HCT116 (cell line): ENCODE data around the gene LCN15. TPM values are rescaled to one million over a fixed set of nuclear protein-coding genes. Genes with fewer than 3 reads are reported as not detected.

Source experiments
- ATAC-seq: fragments of 200-7000 bp; cut with Tn5 transposase; 2 replicates; pipeline ENCODE4 v1.9.1; 2020; ENCODE audit warnings: mild to moderate bottlenecking, moderate library complexity
- BruUV-seq: library from RNA; stranded (reverse); fragments of 400-500 nt; replicated peaks from 2 replicates; lab custom pipeline; 2021; lab: Mats Ljungman, UMichigan
- CTCF ChIA-PET: fragments of 300-600 bp; sonication (Branson Sonifier 250); formaldehyde crosslinking; loops from one replicate; lab custom pipeline; 2021; ENCODE audit warnings: antibody characterized with exemption; lab: Charles Lee
- POLR2A ChIA-PET: fragments of 300-600, 350-600 bp; sonication (Branson Sonifier 250); formaldehyde crosslinking; loops from one replicate; lab custom pipeline; 2021; ENCODE audit warnings: antibody characterized with exemption; lab: Charles Lee
- RAD21 ChIA-PET, 2 experiments: fragments of 300-600 bp; sonication (Branson Sonifier 250); formaldehyde crosslinking; loops; one replicate each; lab custom pipeline; 2023; ENCODE audit warnings: low total read pairs in 2 of 2; ENCODE audit not compliant: uncharacterized antibody in 2 of 2, unreplicated experiment in 2 of 2, low non-redundant PET in 1 of 2; lab: Charles Lee
- DNase-seq: peaks from one replicate; pipeline ENCODE4 v3.0.0-alpha.2; 2010; ENCODE audit warnings: low read depth, low spot score
- H2AFZ ChIP-seq: fragments of 200-600 bp; shearing (Covaris generic), sonication (generic); 2 replicates; pipeline ENCODE4 v1.6.1; 2017; ENCODE audit warnings: low read depth, mixed run types, mixed read lengths, antibody characterized with exemption, low read length; ENCODE audit not compliant: poor library complexity, severe bottlenecking
- H3K27ac ChIP-seq: 2 replicates; pipeline ENCODE4 v1.5.1; 2012; ENCODE audit warnings: low read depth, low read length
- H3K27me3 ChIP-seq: fragments of 200-600 bp; sonication (generic); 2 replicates; pipeline ENCODE4 v1.6.1; 2016; ENCODE audit warnings: mixed run types, low read length, mixed read lengths; ENCODE audit not compliant: insufficient read depth
- H3K36me3 ChIP-seq, 2 experiments: fragments of 200-500 bp in 1 of 2; fragments of 200-600 bp in 1 of 2; sonication (Bioruptor generic) in 1 of 2; sonication (generic) in 1 of 2; 2 replicates each; pipeline versions ENCODE4 v1.5.1 to v1.6.1; 2014 to 2016; ENCODE audit warnings: low read length in 2 of 2, inconsistent platforms in 1 of 2, mixed read lengths in 1 of 2, mixed run types in 1 of 2; ENCODE audit not compliant: insufficient read depth in 2 of 2, control insufficient read depth in 1 of 2
- H3K4me1 ChIP-seq, 2 experiments: fragments of 200-600 bp in 1 of 2; sonication (generic) in 1 of 2; 2 replicates each; pipeline versions ENCODE4 v1.5.1 to v1.6.1; 2012 to 2017; ENCODE audit warnings: low read length in 2 of 2, inconsistent platforms in 1 of 2, mild to moderate bottlenecking in 1 of 2, mixed read lengths in 1 of 2, mixed run types in 1 of 2, moderate library complexity in 1 of 2; ENCODE audit not compliant: insufficient read depth in 2 of 2, control insufficient read depth in 1 of 2
- H3K4me2 ChIP-seq: fragments of 200-600 bp; sonication (generic); 2 replicates; pipeline ENCODE4 v1.6.1; 2017; ENCODE audit warnings: mixed run types, low read length, mixed read lengths
- H3K4me3 ChIP-seq, 2 experiments: fragments of 200-600 bp in 1 of 2; sonication (generic) in 1 of 2; replicated peaks in 1 of 2; 2 replicates each; pipeline ENCODE4 v1.5.1; 2011 to 2016; ENCODE audit warnings: low read length in 2 of 2, control low read depth in 1 of 2, low read depth in 1 of 2, mild to moderate bottlenecking in 1 of 2, mixed read lengths in 1 of 2, mixed run types in 1 of 2
- H3K79me2 ChIP-seq: fragments of 200-600 bp; sonication (generic); 2 replicates; pipeline ENCODE4 v1.6.1; 2017; ENCODE audit warnings: mild to moderate bottlenecking, mixed run types, low read length, moderate library complexity, mixed read lengths; ENCODE audit not compliant: insufficient read depth
- H3K9ac ChIP-seq: fragments of 200-600 bp; sonication (generic); 2 replicates; pipeline ENCODE4 v1.6.1; 2016; ENCODE audit warnings: low read length, mixed read lengths
- H3K9me2 ChIP-seq: fragments of 200-600 bp; sonication (generic), shearing (Covaris generic); 2 replicates; pipeline ENCODE4 v1.6.1; 2017; ENCODE audit warnings: mixed run types, mild to moderate bottlenecking, moderate library complexity; ENCODE audit not compliant: insufficient read depth
- H3K9me3 ChIP-seq, 2 experiments: fragments of 200-500 bp in 1 of 2; fragments of 200-600 bp in 1 of 2; sonication (Bioruptor generic) in 1 of 2; sonication (generic) in 1 of 2; 2 replicates each; pipeline ENCODE4 v1.6.1; 2014 to 2017; ENCODE audit warnings: low read length in 2 of 2, mixed read lengths in 2 of 2, inconsistent platforms in 1 of 2, low read depth in 1 of 2, mild to moderate bottlenecking in 1 of 2, mixed run types in 1 of 2, moderate library complexity in 1 of 2; ENCODE audit not compliant: control insufficient read depth in 1 of 2, insufficient read depth in 1 of 2
- H4K20me1 ChIP-seq: fragments of 200-600 bp; sonication (generic), shearing (Covaris generic); 2 replicates; pipeline ENCODE4 v1.6.1; 2017; ENCODE audit warnings: mixed run types, mild to moderate bottlenecking, moderate library complexity; ENCODE audit not compliant: insufficient read depth
- CBX3 ChIP-seq: IDR thresholded peaks from 2 replicates; pipeline ENCODE4 v1.6.1; 2012; ENCODE audit warnings: low read depth
- CEBPB ChIP-seq: IDR thresholded peaks from 2 replicates; pipeline ENCODE4 v1.6.1; 2012; ENCODE audit warnings: low read depth
- EGR1 ChIP-seq: IDR thresholded peaks from 2 replicates; pipeline ENCODE4 v1.6.1; 2012; ENCODE audit warnings: low read depth
- ELF1 ChIP-seq: IDR thresholded peaks from 2 replicates; pipeline ENCODE4 v1.6.1; 2012; ENCODE audit warnings: low read depth, borderline replicate concordance
- EZH2phosphoT487 ChIP-seq: fragments of 200-600 bp; IDR thresholded peaks from 2 replicates; pipeline ENCODE4 v1.6.1; 2018; ENCODE audit warnings: antibody characterized with exemption, borderline replicate concordance
- FOSL1 ChIP-seq: IDR thresholded peaks from 2 replicates; pipeline ENCODE4 v1.6.1; 2012; ENCODE audit warnings: low read depth
- JUND ChIP-seq: IDR thresholded peaks from 2 replicates; pipeline ENCODE4 v1.6.1; 2012
- POLR2A ChIP-seq: IDR thresholded peaks from 2 replicates; pipeline ENCODE4 v1.7.0; 2011; ENCODE audit warnings: borderline replicate concordance; ENCODE audit not compliant: insufficient read depth, insufficient read length; ENCODE audit errors: extremely low read depth
- RAD21 ChIP-seq: IDR thresholded peaks from 2 replicates; pipeline ENCODE4 v1.6.1; 2012; ENCODE audit warnings: low read depth, mild to moderate bottlenecking
- SIN3A ChIP-seq: IDR thresholded peaks from 2 replicates; pipeline ENCODE4 v1.6.1; 2012; ENCODE audit warnings: low read depth
- SP1 ChIP-seq: IDR thresholded peaks from 2 replicates; pipeline ENCODE4 v1.6.1; 2012; ENCODE audit warnings: low read depth
- SRF ChIP-seq: IDR thresholded peaks from 2 replicates; pipeline ENCODE4 v1.6.1; 2012; ENCODE audit warnings: low read depth
- YY1 ChIP-seq: IDR thresholded peaks from 2 replicates; pipeline ENCODE4 v1.6.1; 2011; ENCODE audit warnings: low read length, low read depth, moderate library complexity, mild to moderate bottlenecking; ENCODE audit not compliant: insufficient replicate concordance; ENCODE audit errors: extremely low read depth
- ZBTB33 ChIP-seq: IDR thresholded peaks from 2 replicates; pipeline ENCODE4 v1.6.1; 2011; ENCODE audit warnings: mild to moderate bottlenecking, low read length, moderate library complexity; ENCODE audit not compliant: insufficient replicate concordance; ENCODE audit errors: extremely low read depth
- ZFX ChIP-seq: fragments of 450-650 bp; IDR thresholded peaks from 2 replicates; pipeline ENCODE4 v1.6.1; 2017
- ZNF274 ChIP-seq: fragments of 200-500 bp; sonication (Bioruptor generic); IDR thresholded peaks from 2 replicates; pipeline ENCODE4 v1.6.1; 2014; ENCODE audit warnings: mild to moderate bottlenecking, low read depth, low read length, inconsistent platforms
- intact Hi-C: fragments of 100-400 bp; cut with micrococcal nuclease; formaldehyde crosslinking; loops from 2 replicates; pipeline ENCODE4 v1.10.0; 2022
- total RNA-seq: library from RNA; stranded (reverse); gene quantifications from one replicate; pipeline ENCODE4 v1.2.1, GENCODE V29; 2021; ENCODE audit not compliant: unreplicated experiment

LCN15 gene
- total RNA-seq, 1 experiment from 2014 or later = 0.76 TPM

- Histone ChIP-seq H3K9me3 (no peaks in the 10 kb centered on the region), H3K4me1 (peaks cover 4 to 12% of the 10 kb centered on the region in 2 experiments), H3K4me2 (no peak overlapping the region), H3K9me2 (no peaks in the 10 kb centered on the region), H4K20me1 (no peaks in the 10 kb centered on the region), H3K36me3 (no peaks in the 10 kb centered on the region), H3K79me2 (peaks cover 14% of the 10 kb centered on the region; the same call in 1 of the 2 replicates), H3K27ac (no peak overlapping the region), H3K9ac (no peak overlapping the region), H2AFZ (no peak overlapping the region), H3K27me3 (no peaks in the 10 kb centered on the region), H3K4me3 (no peak overlapping the region)
- ChIA-PET POLR2A (no interaction called here), RAD21 (no interaction called here), CTCF (no interaction called here)
- intact Hi-C loops = no loop called here
- TF ChIP-seq ZNF274 (no peak), CBX3 (no peak), RAD21 (no peak), FOSL1 (no peak), EGR1 (no peak), YY1 (no peak), CEBPB (no peak), ZBTB33 (no peak), POLR2A (no peak), EZH2phosphoT487 (no peak), SIN3A (no peak), SP1 (no peak), JUND (no peak), ZFX (no peak), ELF1 (no peak), SRF (no peak)
- no peak for DNase-seq
- no peak for ATAC-seq
- BruUV-seq = no TSS peak
Measured at GRCh38 chr9:136733611-136734010, 30.7 kb downstream of the LCN15 start.
